Right lobe of liver (tissue), 4 donors: Measurements from ENCODE around the gene ZRANB3.

Experiments used
- POLR2A ChIP-seq: fragments of 450-650 bp; IDR thresholded peaks from one replicate; pipeline ENCODE4 v1.6.1; 2017; ENCODE audit warnings: antibody characterized with exemption, mild to moderate bottlenecking
- TF ChIP-seq, protein P1 (sequence below), 4 donors: fragments of 200-600 bp in 3 of 4; fragments of 450-650 bp in 1 of 4; IDR thresholded peaks; one replicate each; pipeline versions ENCODE4 v1.5.1 to v1.8.0; 2016 to 2022; ENCODE audit warnings: antibody characterized with exemption in 4 of 4, mild to moderate bottlenecking in 2 of 4
- donor health status: DM: no; HTN: no; CAD: no.
- donor health status: DM: no; HTN: no; CAD: no.
- donor health status: DM: no; HTN: yes; CAD: no.

DNA sequence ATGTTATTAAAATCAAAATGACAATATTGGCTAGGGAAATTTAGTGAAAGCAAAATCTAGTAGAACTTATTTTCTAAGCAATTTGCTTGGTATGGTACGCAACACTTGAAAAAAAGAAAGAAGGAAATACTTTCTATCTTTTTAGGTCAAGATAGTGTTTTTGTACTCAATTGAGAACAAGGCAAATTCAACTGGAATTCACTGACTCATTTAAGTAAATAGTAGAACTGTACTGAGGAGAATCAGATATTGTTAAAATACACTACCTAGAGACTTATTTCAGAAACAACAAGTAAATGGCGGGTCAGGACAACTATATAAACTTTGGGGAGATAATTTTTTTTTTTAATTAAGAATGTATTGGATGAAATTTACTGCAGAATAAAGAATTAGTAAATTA, 18.9 kb downstream of the ZRANB3 start:
- TF ChIP-seq, protein P1, sequence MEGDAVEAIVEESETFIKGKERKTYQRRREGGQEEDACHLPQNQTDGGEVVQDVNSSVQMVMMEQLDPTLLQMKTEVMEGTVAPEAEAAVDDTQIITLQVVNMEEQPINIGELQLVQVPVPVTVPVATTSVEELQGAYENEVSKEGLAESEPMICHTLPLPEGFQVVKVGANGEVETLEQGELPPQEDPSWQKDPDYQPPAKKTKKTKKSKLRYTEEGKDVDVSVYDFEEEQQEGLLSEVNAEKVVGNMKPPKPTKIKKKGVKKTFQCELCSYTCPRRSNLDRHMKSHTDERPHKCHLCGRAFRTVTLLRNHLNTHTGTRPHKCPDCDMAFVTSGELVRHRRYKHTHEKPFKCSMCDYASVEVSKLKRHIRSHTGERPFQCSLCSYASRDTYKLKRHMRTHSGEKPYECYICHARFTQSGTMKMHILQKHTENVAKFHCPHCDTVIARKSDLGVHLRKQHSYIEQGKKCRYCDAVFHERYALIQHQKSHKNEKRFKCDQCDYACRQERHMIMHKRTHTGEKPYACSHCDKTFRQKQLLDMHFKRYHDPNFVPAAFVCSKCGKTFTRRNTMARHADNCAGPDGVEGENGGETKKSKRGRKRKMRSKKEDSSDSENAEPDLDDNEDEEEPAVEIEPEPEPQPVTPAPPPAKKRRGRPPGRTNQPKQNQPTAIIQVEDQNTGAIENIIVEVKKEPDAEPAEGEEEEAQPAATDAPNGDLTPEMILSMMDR (IDR thresholded peaks at IDR 0.05) = no peak
- TF ChIP-seq POLR2A = no peak
